Endothelial cell of umbilical vein (primary cell): Measurements from ENCODE around the gene CWF19L2. TPM values are rescaled to one million over a fixed set of nuclear protein-coding genes. Genes with fewer than 3 reads are reported as not detected.
A peak's percentile ranks its signal among the peaks of the same experiment; 100 is the strongest.

ENCODE experiments used
- BruUV-seq: library from RNA; stranded (reverse); fragments of 400-500 nt; replicated peaks from 2 replicates; lab custom pipeline; 2021; lab: Mats Ljungman, UMichigan
- CTCF ChIA-PET: fragments of 300-600, 350-600 bp; sonication (Branson Sonifier 250); formaldehyde crosslinking; loops from one replicate; lab custom pipeline; 2021; ENCODE audit warnings: antibody characterized with exemption, inconsistent platforms; lab: Charles Lee
- POLR2A ChIA-PET: fragments of 300-600, 350-600 bp; sonication (Branson Sonifier 250); formaldehyde crosslinking; loops from one replicate; lab custom pipeline; 2021; ENCODE audit warnings: antibody characterized with exemption, inconsistent platforms; lab: Charles Lee
- DNase-seq: peaks from one replicate; pipeline ENCODE4 v3.0.0-alpha.2; 2011; ENCODE audit warnings: low read depth, low spot score
- FAIRE-seq: peaks from 2 replicates; lab custom pipeline; 2011; peaks lifted over from hg19 to GRCh38; lab: Jason Lieb, UNC
- H2AFZ ChIP-seq: 2 replicates; pipeline ENCODE4 v1.6.0; 2012; ENCODE audit warnings: low read depth, low read length, control low read depth, inconsistent platforms
- H3K27ac ChIP-seq: 2 replicates; pipeline ENCODE4 v1.5.1; 2011; ENCODE audit warnings: low read depth, mild to moderate bottlenecking, control low read depth, low read length, moderate library complexity; ENCODE audit not compliant: insufficient read depth
- H3K27me3 ChIP-seq, 2 experiments: 2 replicates each; pipeline versions ENCODE4 v1.6.0 to v1.6.1; 2011; ENCODE audit warnings: low read length in 2 of 2, mixed read lengths in 1 of 2; ENCODE audit not compliant: control insufficient read depth in 2 of 2, insufficient read depth in 2 of 2
- H3K36me3 ChIP-seq, 2 experiments: 2 replicates in 1 of 2; 3 replicates in 1 of 2; pipeline ENCODE4 v1.5.1; 2011; ENCODE audit warnings: low read length in 2 of 2, mild to moderate bottlenecking in 1 of 2, moderate library complexity in 1 of 2; ENCODE audit not compliant: control insufficient read depth in 2 of 2, insufficient read depth in 2 of 2; ENCODE audit errors: extremely low read depth in 1 of 2
- H3K4me1 ChIP-seq: 3 replicates; pipeline ENCODE4 v1.5.1; 2011; ENCODE audit warnings: mild to moderate bottlenecking, low read length; ENCODE audit not compliant: control insufficient read depth, insufficient read depth; ENCODE audit errors: extremely low read depth
- H3K4me2 ChIP-seq: 2 replicates; pipeline ENCODE4 v1.6.1; 2011; ENCODE audit warnings: low read length, control low read depth, mixed read lengths; ENCODE audit not compliant: insufficient read depth
- H3K4me3 ChIP-seq, 3 experiments: fragments of 200-600 bp in 1 of 3; sonication (generic), shearing (Covaris generic) in 1 of 3; replicated peaks in 1 of 3; 2 replicates each; pipeline ENCODE4 v1.5.1; 2011 to 2016; ENCODE audit warnings: control low read depth in 3 of 3, low read length in 3 of 3, mild to moderate bottlenecking in 2 of 3, inconsistent platforms in 1 of 3, low read depth in 1 of 3, moderate library complexity in 1 of 3; ENCODE audit not compliant: insufficient read depth in 1 of 3
- H3K79me2 ChIP-seq: 2 replicates; pipeline ENCODE4 v1.6.0; 2012; ENCODE audit warnings: low read length, inconsistent platforms; ENCODE audit not compliant: control insufficient read depth, insufficient read depth
- H3K9ac ChIP-seq: replicated peaks from 2 replicates; pipeline ENCODE3; 2011; ENCODE audit warnings: low read length, control low read depth; ENCODE audit not compliant: insufficient read depth; ENCODE audit errors: extremely low read depth
- H3K9me1 ChIP-seq: replicated peaks from 3 replicates; pipeline ENCODE4 v1.6.0; 2011; ENCODE audit warnings: mild to moderate bottlenecking, low read length; ENCODE audit not compliant: control insufficient read depth, insufficient read depth; ENCODE audit errors: extremely low read depth
- H3K9me3 ChIP-seq: replicated peaks from 2 replicates; pipeline ENCODE4 v1.5.1; 2012; ENCODE audit warnings: low read length, inconsistent platforms; ENCODE audit not compliant: control insufficient read depth, insufficient read depth
- H4K20me1 ChIP-seq: replicated peaks from 2 replicates; pipeline ENCODE3; 2011; ENCODE audit warnings: mild to moderate bottlenecking, low read length; ENCODE audit not compliant: control insufficient read depth, insufficient read depth; ENCODE audit errors: extremely low read depth
- CTCF ChIP-seq, 2 donors: IDR thresholded peaks; 1 replicate in 1 of 2; 2 replicates in 1 of 2; pipeline ENCODE4 v1.5.1; 2011; ENCODE audit warnings: low read length in 2 of 2, mild to moderate bottlenecking in 2 of 2, moderate library complexity in 2 of 2, control low read depth in 1 of 2, inconsistent platforms in 1 of 2, low read depth in 1 of 2; ENCODE audit not compliant: insufficient read depth in 1 of 2; ENCODE audit errors: extremely low read depth in 1 of 2
- FOS ChIP-seq: IDR thresholded peaks from 2 replicates; pipeline ENCODE4 v1.6.1; 2011; ENCODE audit warnings: mild to moderate bottlenecking, low read length, moderate library complexity, borderline replicate concordance; ENCODE audit not compliant: insufficient read depth
- GATA2 ChIP-seq: IDR thresholded peaks from 2 replicates; pipeline ENCODE4 v1.7.0; 2011; ENCODE audit warnings: low read depth, mild to moderate bottlenecking, moderate library complexity, mixed read lengths, low read length; ENCODE audit not compliant: insufficient read length, insufficient read depth
- MAX ChIP-seq: IDR thresholded peaks from 2 replicates; pipeline ENCODE4 v1.6.1; 2011; ENCODE audit not compliant: insufficient read depth, insufficient read length
- POLR2A ChIP-seq: IDR thresholded peaks from 2 replicates; pipeline ENCODE4 v1.6.1; 2012; ENCODE audit warnings: low read depth, mild to moderate bottlenecking, control low read depth, low read length
- dilution Hi-C: fragments of 300-500 bp; cut with MboI; formaldehyde crosslinking; loops from one replicate; pipeline ENCODE4 v1.15.0; 2019; ENCODE audit warnings: low sequenced_read_pairs; ENCODE audit not compliant: extremely low pct_ligation_motif_present
- intact Hi-C: fragments of 100-400 bp; cut with micrococcal nuclease; formaldehyde crosslinking; loops from one replicate; pipeline ENCODE4 v1.10.0; 2022
- polyA plus RNA-seq, 4 experiments: library from polyadenylated mRNA; depleted of rRNA in 3 of 4; stranded (reverse) in 3 of 4; unstranded in 1 of 4; fragments of >200 nt; gene quantifications; 2 replicates each; pipeline versions ENCODE4 v1.2.1 to v1.2.3, GENCODE V29; 2011 to 2012; ENCODE audit warnings: missing spikeins in 1 of 4
- total RNA-seq: library from RNA; stranded (reverse); gene quantifications from 2 replicates; pipeline ENCODE4 v1.2.3, GENCODE V29; 2021

The CWF19L2 gene
- total and polyA plus RNA-seq, 2 donors (not counting 3 experiments of a cell fraction or from before 2014, with no cell fraction given), result 1.4 to 11.8 TPM

DNA sequence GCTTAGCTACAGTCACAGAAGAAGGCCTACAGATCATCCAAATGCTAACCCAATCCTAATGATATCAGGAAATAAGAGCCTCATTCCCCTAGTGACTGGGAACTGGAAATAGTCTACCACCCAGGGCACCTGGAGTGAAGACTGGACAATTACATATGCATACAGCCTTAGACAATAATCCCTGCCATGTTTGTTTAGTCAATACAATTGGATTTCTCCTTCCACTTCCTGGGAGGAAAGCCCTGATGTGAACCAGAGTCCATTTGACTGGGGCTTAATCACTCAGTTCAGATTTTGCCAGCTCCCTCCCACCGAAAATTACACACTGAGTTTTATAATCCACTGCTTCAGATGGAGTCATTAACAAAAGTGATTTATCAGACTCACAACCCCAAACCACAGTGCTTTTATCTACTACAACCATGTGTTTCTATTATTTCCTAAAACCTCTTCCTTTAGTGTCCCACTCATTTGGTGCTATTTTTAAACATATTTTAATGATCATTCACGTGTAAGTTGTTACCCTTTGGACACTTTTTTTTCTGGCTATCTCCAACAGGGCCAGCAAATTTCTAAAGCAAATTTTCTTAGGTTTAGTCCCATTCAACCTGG is 29.9 kb downstream of the CWF19L2 start:
- peak; percentile 32 for DNase-seq
- intact Hi-C loops, result no loop called here
- CTCF ChIA-PET, result interaction anchor here (1.1 kb wide), 1 partner anchor 9 kb away, joined by 4 read pairs; no protein-coding TSS in a partner anchor

More for the DNA sequence above, 29.9 kb downstream of the CWF19L2 start:
- BruUV-seq, result no TSS peak
- no peaks in the 10 kb centered on the region for H3K79me2 ChIP-seq
- H2AFZ ChIP-seq, result no peak overlapping the region
- no peak overlapping the region for H3K4me3 ChIP-seq
- H3K27me3 ChIP-seq, result no peaks in the 10 kb centered on the region
- no peak for TF ChIP-seq POLR2A
- no peak for TF ChIP-seq FOS
- no peak for TF ChIP-seq CTCF (IDR thresholded peaks at IDR 0.05; ENCODE audit: extremely low read depth in 1 of 2, insufficient read depth in 1 of 2, low read depth in 1 of 2, low read length in 2 of 2)
- TF ChIP-seq MAX, result no peak
- TF ChIP-seq GATA2, result no peak
- no peak for FAIRE-seq
- H3K9me3 ChIP-seq, result no peaks in the 10 kb centered on the region
- H3K27ac ChIP-seq, result no peak overlapping the region
- dilution Hi-C loops, result no loop called here
- H3K4me1 ChIP-seq, result no peaks in the 10 kb centered on the region
- no peak overlapping the region for H3K9ac ChIP-seq
- POLR2A ChIA-PET, result no interaction called here
- H3K36me3 ChIP-seq, result no peaks in the 10 kb centered on the region
- no peaks in the 10 kb centered on the region for H4K20me1 ChIP-seq
- H3K9me1 ChIP-seq, result no peaks in the 10 kb centered on the region
- no peak overlapping the region for H3K4me2 ChIP-seq
